ENCODE measurements around the gene NNMT. TPM values are rescaled to one million over a fixed set of nuclear protein-coding genes. Genes with fewer than 3 reads are reported as not detected.

Gene NNMT
- total and polyA plus RNA-seq, 10 donors: 131 to 324 (median 229) TPM

DNA sequence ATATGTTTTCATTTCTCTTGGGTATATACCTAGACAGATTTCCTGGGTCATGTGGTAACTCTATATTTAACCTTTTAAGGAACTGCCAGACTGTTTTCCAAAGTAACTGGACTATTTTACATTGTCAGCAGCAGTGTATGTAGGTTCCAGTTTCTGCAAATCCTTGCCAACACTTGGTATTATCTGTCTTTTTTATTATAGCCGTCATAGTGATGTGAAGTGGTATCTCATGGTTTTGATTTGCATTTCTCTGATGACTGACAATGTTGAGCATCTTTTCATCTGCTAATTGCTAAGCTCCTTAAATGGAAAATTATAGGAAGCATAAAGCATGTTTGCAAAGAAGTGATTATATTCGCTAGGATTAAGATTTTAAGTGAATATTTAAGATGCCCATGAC, 13.9 kb downstream of the NNMT start:
- peaks cover 0 to 33% (median 5%) of the 10 kb centered on the region in 6 donors for H3K36me3 ChIP-seq
- peak overlapping the region in 5 of 8 donors; percentile 13 to 83 (median 76) for H3K27ac ChIP-seq
- H3K4me1 ChIP-seq: peaks cover 0 to 69% (median 25%) of the 10 kb centered on the region in 6 donors
- no peak for DNase-seq
- no peak for TF ChIP-seq POLR2A (IDR thresholded peaks at IDR 0.05)
- TF ChIP-seq POLR2AphosphoS5 (IDR thresholded peaks at IDR 0.05): no peak
- TF ChIP-seq, protein P1, sequence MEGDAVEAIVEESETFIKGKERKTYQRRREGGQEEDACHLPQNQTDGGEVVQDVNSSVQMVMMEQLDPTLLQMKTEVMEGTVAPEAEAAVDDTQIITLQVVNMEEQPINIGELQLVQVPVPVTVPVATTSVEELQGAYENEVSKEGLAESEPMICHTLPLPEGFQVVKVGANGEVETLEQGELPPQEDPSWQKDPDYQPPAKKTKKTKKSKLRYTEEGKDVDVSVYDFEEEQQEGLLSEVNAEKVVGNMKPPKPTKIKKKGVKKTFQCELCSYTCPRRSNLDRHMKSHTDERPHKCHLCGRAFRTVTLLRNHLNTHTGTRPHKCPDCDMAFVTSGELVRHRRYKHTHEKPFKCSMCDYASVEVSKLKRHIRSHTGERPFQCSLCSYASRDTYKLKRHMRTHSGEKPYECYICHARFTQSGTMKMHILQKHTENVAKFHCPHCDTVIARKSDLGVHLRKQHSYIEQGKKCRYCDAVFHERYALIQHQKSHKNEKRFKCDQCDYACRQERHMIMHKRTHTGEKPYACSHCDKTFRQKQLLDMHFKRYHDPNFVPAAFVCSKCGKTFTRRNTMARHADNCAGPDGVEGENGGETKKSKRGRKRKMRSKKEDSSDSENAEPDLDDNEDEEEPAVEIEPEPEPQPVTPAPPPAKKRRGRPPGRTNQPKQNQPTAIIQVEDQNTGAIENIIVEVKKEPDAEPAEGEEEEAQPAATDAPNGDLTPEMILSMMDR (IDR thresholded peaks at IDR 0.05 in 8 of 11, conservative IDR thresholded peaks at IDR 0.05 in 3 of 11): no peak
- H3K4me3 ChIP-seq: no peak overlapping the region
- 81 to 93% (median 85%) methylated on average over 2 of the region's 2 CpGs for WGBS, 5 donors
- H3K9me3 ChIP-seq: no peaks in the 10 kb centered on the region
- peaks cover 0 to 33% (median 0%) of the 10 kb centered on the region in 7 donors for H3K27me3 ChIP-seq (replicated peaks in 1 of 7)
- intact Hi-C loops (cut with DNase I; ENCODE audit: low total_unique reads): no loop called here

DNA sequence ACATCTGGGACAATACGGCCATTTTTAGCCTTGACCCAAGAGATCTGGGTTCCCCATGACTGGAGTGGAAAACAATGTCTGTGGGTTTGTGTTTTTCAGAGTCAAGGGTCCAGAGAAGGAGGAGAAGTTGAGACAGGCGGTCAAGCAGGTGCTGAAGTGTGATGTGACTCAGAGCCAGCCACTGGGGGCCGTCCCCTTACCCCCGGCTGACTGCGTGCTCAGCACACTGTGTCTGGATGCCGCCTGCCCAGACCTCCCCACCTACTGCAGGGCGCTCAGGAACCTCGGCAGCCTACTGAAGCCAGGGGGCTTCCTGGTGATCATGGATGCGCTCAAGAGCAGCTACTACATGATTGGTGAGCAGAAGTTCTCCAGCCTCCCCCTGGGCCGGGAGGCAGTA, 15.7 kb downstream of the NNMT start:
- H3K27ac ChIP-seq: peak overlapping the region in 2 of 8 donors; percentile 3 to 53
- 74 to 94% (median 92%) methylated on average over 10 of the region's 10 CpGs for WGBS, 5 donors
- H3K9me3 ChIP-seq: no peaks in the 10 kb centered on the region
- TF ChIP-seq, protein P1 (IDR thresholded peaks at IDR 0.05 in 8 of 11, conservative IDR thresholded peaks at IDR 0.05 in 3 of 11): no peak
- TF ChIP-seq POLR2AphosphoS5 (IDR thresholded peaks at IDR 0.05) (peak in 2 of 3 donors; percentile 34 to 55), POLR2A (IDR thresholded peaks at IDR 0.05) (no peak)
- intact Hi-C loops (cut with DNase I; ENCODE audit: low total_unique reads): no loop called here
- no peak for DNase-seq
- H3K36me3 ChIP-seq: peaks cover 0 to 35% (median 5%) of the 10 kb centered on the region in 6 donors
- peaks cover 0 to 35% (median 0%) of the 10 kb centered on the region in 7 donors for H3K27me3 ChIP-seq (replicated peaks in 1 of 7)
- H3K4me1 ChIP-seq: peaks cover 3 to 83% (median 36%) of the 10 kb centered on the region in 6 donors
- no peak overlapping the region for H3K4me3 ChIP-seq

DNA sequence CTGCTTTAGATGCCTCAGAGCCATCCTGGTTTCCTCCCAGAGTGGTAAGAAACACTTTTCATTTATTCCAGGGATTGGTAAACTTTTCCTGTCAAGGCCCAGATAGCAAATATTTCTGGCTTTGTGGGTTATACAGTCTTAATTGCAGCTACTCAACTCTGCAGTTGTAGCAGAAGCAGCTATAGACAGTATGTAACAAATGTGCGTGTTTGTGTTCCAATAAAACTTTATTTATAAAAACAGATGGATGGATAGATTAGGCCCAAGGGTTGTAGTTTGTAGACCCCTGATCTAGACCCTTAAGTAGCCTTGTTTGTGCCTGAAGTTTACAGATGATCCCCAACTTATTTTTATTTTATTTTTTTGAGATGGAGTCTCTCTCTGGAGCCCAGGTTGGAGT, 17.9 kb downstream of the NNMT start:
- WGBS, 5 donors: 43 to 100% (median 91%) methylated on average over 1 of the region's 1 CpG
- Histone ChIP-seq H3K27me3 (replicated peaks in 1 of 7) (peaks cover 0 to 23% (median 0%) of the 10 kb centered on the region in 7 donors), H3K9me3 (no peaks in the 10 kb centered on the region), H3K4me3 (no peak overlapping the region), H3K27ac (peak overlapping the region in 1 of 8 donors; percentile 27), H3K36me3 (peaks cover 0 to 35% (median 5%) of the 10 kb centered on the region in 6 donors), H3K4me1 (peaks cover 3 to 75% (median 33%) of the 10 kb centered on the region in 6 donors)
- intact Hi-C loops (cut with DNase I; ENCODE audit: low total_unique reads): no loop called here
- TF ChIP-seq, protein P1 (IDR thresholded peaks at IDR 0.05 in 8 of 11, conservative IDR thresholded peaks at IDR 0.05 in 3 of 11): no peak
- no peak for TF ChIP-seq POLR2AphosphoS5 (IDR thresholded peaks at IDR 0.05)
- no peak for TF ChIP-seq POLR2A (IDR thresholded peaks at IDR 0.05)
- DNase-seq: no peak

DNA sequence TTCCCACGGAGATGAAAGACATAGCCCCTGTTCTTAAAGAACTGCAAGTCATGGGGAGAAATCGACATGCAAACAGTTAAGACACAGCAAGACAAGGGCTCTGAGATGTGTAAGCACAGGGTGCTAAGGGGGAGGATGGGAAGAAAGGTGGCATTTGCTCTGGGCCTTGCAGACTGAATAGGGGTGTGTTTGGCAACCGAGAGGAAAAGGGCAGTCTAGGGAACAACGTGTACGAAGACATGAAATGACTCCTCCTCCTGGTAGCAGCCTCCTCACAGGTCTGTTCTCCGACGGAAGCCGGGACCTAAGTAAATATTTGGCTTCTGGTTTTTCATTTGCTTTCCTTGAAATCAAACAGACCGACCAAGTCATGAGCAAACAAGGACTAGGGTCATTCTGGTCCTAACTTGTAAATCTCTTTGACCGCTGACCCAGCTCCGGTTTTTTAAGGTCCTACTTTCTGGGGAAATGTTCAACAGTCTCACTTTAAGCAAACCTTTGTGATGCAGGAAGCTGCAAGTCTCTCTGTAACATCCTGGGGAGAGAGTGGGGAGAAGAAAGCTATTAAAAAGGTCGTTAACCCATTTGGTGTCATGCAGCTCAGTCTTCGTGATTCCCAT, 19.7 kb downstream of the NNMT start:
- intact Hi-C loops (cut with DNase I; ENCODE audit: low total_unique reads): no loop called here
- TF ChIP-seq POLR2A (IDR thresholded peaks at IDR 0.05): no peak
- TF ChIP-seq, protein P1 (IDR thresholded peaks at IDR 0.05 in 8 of 11, conservative IDR thresholded peaks at IDR 0.05 in 3 of 11): no peak
- peak in 1 of 3 donors; percentile 47 for TF ChIP-seq POLR2AphosphoS5 (IDR thresholded peaks at IDR 0.05)
- Histone ChIP-seq H3K9me3 (no peaks in the 10 kb centered on the region), H3K36me3 (peaks cover 0 to 35% (median 5%) of the 10 kb centered on the region in 6 donors), H3K27me3 (replicated peaks in 1 of 7) (peaks cover 0 to 23% (median 0%) of the 10 kb centered on the region in 7 donors), H3K27ac (peak overlapping the region in 7 of 8 donors; percentile 29 to 61 (median 44)), H3K4me1 (peaks cover 3 to 70% (median 28%) of the 10 kb centered on the region in 6 donors), H3K4me3 (peak overlapping the region in 1 of 8 donors; percentile 35)
- DNase-seq: no peak
- WGBS, 5 donors: 9 to 24% (median 12%) methylated on average over 13 of the region's 13 CpGs

All from spleen (tissue), 11 donors.